HG02981 (cell line): Measurements from ENCODE around the gene PNPLA7.
"Not testable (repeated sequence)": the region's sequence is repeated elsewhere in the genome, so short reads cannot be mapped to it uniquely, and the experiment has no call there.

Experiments used
- ATAC-seq: cut with Tn5 transposase; IDR thresholded peaks from one replicate; pipeline ENCODE4 v1.9.1; 2021; ENCODE audit warnings: mild to moderate bottlenecking, moderate library complexity; ENCODE audit not compliant: unreplicated experiment

PNPLA7 gene

DNA sequence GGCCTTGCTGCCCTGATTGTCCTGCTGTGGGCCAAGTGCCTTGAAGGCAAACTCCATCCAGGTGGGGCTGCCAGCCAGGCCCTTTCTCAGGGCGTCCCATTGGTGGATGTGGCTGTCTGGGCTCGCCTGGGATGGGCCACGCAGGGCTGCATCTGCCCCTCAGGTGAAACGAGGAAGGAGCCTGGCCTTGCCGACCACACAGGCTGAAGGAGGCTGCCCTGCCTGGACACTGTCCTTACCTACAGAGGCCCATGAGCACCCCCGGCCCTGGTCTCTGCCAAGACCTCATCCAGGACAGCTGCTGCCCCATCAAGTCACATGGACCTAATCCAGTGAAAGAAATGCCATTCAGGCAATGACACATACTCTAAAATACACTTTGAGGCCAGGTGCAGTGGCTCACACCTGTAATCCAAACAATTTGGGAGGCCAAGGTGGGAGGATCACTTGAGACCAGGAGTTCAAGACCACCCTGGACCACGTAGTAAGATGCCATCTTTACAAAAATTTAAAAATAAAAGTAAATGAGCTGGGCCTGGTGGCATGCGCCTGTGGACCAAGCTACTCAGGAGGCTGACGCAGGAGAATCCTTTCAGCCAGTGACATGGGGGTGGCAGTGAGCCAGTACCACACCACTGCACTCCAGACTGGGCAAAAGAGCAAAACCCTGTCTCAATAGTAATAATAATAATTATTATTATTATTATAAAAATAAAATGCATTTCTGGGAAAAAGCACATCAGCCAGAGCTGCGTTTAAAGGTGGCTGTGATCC is 33.9 kb downstream of the PNPLA7 start:
- ATAC-seq: no peak

DNA sequence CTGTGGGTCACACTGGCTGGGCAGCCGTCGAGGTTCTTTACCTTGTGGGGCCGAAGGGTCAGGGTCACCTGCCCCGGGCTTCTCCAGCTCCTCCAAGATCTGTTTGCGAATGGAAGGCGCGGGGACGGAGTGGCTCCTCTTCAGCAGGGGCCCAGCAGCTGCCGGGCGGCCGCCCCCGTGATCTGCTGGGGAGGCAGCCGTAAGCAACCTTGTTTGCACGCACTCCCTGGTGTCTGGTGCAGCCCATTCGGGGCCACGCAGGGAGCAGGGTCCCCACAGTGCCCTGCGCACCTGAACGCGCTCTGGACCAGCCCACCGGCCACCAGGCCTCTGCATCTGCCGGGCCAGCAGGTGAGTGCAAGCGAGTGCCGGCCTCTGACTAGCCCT is 34.9 kb downstream of the PNPLA7 start:
- no peak for ATAC-seq

DNA sequence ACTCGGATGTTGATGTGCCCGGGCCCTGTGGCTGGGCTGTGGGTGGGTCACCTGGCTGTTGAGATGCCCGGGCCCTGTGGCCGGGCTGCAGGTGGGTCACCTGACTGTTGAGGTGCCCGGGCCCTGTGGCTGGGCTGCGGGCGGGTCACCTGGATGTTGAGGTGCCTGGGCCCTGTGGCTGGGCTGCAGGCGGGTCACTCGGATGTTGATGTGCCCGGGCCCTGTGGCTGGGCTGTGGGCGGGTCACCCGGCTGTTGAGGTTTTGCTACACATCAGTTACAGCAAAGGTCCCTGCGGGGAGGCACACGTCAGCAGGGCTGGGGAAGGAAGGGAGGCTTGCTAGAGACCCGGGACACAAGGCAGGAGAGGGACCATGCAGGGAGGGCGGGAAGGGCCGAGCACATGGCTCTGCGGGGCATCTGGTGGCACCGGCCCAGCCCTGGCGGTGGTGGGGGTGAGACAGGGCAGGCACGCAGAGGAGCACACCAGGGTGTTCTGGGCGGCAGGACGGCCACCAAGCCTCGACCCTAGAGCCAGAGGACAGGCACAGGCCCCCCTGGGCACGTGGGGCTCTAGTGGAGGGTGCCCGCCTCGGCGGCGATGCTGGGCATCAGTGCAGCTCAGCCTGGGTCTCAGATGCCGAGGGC is 35.4 kb downstream of the PNPLA7 start:
- no peak for ATAC-seq

DNA sequence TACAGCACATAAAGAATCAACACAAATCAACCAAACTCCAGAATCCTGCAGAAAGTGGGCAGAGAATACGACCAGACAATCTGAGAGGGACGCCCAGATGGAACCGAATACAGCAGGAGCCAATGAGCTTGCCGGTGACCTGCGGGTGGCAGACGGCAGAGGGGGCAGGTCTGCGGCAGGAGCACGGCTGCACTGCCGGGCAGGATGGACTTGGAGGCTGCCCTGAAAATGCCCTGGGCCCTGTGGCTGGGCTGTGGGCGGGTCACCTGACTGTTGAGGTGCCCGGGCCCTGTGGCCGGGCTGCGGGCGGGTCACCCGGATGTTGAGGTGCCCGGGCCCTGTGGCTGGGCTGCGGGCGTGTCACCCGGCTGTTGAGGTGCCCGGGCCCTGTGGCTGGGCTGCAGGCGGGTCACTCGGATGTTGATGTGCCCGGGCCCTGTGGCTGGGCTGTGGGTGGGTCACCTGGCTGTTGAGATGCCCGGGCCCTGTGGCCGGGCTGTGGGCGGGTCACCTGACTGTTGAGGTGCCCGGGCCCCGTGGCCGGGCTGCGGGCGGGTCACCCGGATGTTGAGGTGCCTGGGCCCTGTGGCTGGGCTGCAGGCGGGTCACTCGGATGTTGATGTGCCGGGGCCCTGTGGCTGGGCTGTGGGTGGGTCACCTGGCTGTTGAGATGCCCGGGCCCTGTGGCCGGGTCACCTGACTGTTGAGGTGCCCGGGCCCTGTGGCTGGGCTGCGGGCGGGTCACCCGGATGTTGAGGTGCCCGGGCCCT is 36.2 kb downstream of the PNPLA7 start:
- not testable (repeated sequence) for ATAC-seq

DNA sequence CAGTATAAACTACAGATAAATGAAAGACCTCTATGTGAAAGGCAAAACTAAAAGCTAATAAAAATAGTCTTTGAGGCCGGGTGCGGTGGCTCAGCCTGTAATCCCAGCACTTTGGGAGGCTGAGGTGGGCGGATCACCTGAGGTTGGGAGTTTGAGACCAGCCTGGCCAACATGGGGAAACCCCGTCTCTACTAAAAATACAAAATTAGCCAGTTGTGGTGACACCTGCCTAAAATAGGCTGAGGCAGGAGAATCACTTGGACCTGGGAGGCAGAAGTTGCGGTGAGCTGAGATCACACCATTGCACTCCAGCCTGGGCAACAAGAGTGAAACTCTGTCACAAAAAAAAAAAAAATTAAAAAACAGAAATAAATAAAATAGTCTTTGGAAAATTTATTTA is 37.1 kb downstream of the PNPLA7 start:
- not testable (repeated sequence) for ATAC-seq

DNA sequence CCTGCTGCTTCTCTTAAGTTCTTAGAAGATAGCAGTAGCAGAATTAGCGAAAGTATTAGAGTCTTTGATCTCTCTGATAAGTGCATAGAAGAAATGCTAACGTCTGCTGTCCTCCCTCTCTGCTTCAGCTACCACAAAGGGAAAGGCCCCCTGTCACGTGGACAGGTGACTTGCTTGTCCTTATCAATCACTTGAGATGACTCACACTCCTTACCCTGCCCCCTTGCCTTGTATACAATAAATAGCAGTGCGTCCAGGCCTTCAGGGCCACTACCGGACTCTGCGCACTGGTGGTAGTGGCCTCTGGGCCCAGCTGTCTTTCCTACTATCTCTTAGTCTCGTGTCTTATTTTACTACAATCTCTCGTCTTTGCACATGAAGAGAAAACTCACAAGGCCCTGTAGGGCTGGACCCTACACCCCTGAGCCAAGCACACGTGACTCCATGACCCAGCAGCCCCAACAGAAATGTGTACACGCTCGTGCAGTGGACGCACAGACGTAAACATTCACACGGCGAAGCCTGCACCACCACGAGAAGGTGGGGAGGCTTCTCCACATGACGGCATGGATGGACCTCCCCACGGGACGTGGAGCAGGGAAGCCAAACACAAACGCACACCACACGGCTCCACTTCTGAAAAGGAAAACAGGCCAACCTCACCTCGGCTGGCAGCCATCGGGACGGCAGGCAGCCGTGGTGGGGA is 38.3 kb downstream of the PNPLA7 start:
- no peak for ATAC-seq

DNA sequence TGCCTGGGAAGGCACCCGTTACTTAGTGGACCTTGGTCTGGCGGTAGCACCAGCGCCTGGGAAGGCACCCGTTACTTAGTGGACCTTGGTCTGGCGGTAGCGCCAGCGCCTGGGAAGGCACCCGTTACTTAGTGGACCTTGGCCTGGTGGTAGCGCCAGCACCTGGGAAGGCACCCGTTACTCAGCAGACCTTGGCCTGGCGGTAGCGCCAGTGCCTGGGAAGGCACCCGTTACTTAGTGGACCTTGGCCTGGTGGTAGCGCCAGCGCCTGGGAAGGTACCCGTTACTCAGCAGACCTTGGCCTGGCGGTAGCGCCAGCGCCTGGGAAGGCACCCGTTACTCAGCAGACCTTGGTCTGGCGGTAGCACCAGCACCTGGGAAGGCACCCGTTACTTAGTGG is 39.1 kb downstream of the PNPLA7 start:
- not testable (repeated sequence) for ATAC-seq

DNA sequence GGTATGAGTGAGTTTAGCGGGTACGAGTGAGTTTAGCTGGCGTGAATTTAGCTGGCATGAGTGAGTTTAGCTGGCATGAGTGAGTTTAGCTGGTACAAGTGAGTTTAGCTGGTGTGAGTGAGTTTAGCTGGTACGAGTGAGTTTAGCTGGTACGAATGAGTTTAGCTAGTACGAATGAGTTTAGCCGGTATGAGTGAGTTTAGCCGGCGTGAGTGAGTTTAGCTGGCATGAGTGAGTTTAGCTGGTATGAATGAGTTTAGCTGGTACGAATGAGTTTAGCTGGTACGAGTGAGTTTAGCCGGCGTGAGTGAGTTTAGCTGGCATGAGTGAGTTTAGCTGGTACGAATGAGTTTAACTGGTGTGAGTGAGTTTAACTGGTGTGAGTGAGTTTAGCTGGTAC is 41.0 kb downstream of the PNPLA7 start:
- no peak for ATAC-seq

DNA sequence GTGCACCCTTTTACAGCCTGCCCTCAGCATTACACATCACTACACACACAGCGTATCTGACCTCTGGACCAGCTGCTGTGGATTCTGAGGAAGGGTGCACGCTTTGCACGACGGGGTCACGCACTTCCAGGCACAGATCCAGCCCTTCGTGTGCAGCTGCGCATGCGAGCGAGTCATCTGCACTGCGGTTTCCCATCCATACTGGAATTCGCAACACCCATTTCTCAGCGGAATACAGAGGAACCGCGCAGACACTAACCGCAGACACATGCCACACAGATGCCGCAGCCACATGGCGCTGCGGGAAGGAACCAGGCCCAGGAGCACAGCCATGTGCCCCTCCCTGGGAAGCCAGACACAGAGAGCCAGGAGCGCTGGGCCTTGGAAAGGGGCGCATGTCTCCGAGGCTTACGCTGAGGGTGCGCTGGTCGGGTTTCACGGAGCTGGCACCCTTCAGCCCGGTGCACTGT is 43.5 kb downstream of the PNPLA7 start:
- ATAC-seq: no peak

DNA sequence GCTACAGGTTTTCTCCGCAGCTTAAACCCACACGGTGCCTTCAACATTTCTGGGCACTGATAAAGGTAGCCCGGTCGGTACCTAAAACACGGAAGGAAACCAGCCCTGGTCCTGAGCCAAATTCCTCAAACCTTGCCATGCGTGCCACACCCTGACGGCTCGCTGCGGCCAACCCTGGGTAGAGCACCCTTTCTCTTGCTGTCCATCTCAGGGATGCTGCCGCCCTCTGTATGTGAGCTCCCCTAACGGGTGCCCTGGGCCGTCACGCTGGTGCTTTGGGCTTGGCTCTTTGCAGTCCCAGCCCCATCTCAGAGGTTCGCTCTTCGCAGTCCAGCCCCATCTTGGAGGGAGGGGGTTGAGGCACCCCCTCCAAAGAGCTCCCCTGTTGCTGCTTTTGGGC is 43.9 kb downstream of the PNPLA7 start:
- ATAC-seq: no peak

DNA sequence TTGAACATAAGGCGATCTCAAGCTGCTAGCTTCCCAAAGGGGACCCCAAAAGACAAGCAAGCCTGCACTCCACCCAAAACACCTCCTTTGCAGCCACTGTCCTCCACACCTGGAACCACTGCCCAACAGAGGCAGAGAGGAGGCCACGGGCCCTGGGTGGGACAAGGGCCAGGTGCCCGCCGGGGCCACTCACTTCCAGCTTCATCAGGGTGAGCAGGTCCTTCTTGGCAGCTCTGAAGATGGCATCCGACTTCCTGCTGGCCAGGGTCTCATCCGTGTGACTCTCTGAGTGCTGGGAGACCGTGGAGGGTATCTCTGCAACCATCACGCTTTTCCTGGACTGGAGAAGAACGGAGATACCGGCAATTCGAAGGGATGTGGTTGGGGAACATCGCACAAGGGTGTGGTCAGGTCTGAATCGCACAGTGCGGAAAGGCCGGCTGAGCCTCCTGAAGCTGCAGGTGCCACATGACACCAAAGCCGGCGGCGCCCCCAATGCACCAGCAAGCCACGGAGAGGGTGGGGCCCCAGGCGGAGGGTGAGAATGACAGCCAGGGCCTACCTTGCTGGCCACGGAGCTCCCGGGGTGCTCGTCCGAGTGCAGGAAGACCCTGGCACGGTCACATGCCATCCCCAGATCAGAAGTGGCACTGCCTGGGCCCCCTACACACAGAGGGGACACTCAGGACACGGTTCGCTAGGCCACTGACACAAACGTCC is 44.6 kb downstream of the PNPLA7 start:
- no peak for ATAC-seq

DNA sequence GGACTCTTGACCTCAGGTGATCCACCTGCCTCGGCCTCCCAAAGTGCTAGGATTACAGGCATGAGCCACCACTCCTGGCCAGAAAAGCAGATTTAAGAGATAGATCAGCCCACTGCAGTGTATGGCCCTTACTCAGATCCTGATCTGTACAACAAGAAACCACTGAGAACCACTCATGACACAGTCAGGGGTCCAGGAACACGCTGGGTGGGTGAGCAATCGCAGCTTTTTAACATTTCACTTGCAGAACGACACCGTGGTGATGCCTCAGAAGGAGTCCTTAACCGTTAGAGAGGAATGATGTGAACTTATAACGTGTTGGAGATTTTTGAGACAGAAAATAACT is 45.8 kb downstream of the PNPLA7 start:
- no peak for ATAC-seq

DNA sequence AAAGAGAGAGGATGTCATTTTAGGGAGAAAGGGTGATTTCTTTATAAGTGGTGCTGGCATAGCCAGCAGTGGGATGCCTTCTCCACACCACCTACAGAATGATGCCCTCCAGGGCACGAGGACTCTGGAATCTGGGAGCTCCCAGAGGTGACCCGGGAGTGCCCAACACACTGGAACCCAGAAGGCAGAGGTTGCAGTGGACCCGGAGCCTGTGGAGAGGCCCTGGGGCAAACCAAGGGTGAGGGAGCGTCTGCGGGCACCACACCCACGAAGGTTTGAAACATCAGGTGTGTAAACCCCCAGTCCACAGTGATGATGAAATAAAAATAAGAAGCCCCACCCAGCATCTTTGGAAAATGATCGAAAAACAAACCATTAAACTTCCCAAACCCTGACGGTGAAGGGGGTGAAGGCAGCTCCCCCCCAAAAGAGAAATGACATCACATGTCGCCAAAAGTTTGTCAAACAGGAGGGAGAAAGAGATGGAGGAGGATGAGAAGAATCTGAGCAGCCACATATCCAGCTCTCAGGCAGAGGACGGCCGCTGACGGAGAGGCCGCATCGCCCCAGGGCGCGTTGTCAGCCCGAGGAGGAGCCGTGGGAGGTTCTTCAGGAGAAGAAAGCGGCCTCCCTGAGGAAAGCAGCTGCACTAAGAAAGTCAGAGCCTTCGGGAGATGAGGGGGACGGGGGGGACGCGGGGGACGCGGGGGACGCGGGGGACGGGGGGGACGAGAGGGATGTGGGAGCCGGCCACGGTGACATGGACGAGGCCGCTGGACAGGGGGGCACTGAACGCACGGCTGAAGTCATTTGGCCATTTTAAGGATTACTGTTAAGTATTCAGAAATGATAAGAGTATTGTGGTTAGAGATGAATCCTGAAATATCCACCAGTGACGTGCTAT is 47.9 kb downstream of the PNPLA7 start:
- no peak for ATAC-seq

DNA sequence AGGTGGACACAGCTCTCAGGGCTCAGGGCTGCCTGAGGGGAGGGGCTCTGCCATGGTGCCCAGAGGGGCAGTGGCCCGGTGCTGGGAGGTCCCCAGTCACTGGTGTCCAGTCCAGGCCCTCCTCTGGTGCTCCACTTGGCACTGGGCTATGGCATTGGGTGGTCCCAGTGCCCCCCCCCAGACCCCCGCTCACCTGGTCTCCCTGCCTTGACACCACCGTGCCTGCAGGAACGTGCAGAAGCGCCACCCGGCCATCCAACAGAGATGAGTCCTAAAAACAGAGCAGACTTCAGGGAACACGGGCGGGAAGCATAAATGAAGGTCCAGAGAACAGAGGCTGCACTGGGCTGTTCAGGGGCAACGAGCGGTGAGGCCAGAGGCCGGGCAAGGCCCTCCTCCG is 48.7 kb downstream of the PNPLA7 start:
- ATAC-seq: no peak

DNA sequence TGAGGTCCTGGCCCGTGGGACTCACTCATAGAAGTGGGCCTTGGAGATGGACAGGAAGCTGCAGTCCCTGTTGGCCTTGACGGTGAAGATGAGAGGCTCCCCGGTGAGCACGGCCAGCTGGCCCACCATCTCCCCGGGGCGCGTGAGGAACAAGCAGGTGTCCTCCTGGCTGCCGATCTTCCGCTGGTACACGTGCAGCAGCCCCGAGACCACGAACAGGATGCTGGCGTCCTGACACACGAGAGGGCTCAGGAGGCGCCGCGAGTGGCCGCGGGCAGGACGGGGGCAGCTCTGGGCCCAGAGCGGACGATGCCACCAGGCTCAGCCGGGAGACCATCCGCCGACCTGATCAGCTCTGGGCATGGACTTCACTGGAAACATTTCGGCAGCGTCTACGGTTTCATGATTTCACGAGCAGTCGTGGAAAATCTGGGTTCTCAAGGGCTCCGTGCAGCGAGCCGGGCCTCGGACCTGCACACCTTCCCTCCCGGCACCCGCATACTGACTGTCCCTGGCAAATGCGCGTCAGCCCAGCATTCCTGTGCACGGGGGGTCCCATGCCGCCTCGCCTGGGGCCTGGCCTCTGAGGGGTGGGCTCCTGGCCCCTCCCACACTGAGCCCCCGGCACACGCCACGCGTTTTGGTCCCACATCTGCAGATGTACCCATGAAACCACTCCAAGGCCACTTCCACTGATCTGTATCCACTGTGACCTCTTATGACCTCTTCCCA is 49.4 kb downstream of the PNPLA7 start:
- ATAC-seq: no peak

DNA sequence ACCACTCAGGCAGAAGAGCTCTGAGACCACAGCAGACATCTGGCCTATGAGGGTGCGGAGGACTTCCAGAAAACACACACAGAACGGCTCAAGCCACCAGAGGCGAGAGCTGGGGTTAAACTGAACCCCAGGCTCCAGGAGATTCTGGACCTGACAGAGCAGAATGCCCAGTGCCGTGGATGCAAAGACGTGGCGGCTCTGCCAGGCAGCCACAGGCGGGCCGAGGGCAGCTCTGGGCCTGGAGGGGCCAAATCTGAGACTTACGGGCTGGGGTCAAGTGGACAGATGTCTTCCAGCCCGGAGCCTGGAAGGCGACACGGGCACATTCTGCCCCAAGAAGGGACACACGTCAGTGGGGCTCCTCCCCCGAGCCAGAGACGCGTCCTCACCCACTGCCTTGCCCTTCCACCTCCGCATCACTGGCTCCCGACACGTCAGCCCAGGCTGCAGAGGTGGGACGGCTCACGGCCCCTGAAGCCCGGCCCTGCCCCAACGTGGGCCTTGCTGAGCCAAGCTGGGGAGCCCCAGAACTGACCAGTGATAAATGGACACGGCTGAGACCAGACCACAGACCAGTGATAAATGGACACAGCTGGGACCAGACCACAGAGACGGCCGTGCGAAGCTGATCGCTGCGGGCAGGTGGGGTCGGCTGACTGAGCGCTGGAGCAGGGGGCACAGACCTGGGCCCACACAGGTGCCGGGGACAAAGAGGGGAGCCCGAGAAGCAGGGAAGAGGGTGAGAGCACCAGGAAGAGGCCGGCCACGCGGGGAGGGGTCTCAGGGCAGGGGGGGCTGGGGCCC is 50.1 kb downstream of the PNPLA7 start:
- ATAC-seq: no peak

DNA sequence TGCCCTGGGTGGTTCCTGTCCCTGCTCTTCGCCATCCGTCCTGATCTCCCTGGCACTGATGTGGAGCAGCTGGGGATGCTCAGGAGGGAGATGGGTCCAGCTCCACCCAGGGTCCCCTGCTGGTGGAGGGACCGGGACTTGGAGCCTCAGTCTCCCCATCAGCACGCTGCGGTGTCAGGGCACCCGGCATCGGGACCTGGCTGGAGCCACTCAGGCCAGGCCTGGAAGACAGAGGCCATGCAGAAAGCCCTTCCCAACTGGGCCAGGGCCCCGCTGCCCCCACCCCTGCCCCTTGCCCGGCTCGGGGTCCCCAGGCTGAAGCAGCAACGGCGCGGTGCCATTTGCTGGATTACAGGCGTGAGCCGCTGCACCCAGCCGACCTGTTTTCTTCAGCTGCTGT is 50.8 kb downstream of the PNPLA7 start:
- ATAC-seq: no peak

DNA sequence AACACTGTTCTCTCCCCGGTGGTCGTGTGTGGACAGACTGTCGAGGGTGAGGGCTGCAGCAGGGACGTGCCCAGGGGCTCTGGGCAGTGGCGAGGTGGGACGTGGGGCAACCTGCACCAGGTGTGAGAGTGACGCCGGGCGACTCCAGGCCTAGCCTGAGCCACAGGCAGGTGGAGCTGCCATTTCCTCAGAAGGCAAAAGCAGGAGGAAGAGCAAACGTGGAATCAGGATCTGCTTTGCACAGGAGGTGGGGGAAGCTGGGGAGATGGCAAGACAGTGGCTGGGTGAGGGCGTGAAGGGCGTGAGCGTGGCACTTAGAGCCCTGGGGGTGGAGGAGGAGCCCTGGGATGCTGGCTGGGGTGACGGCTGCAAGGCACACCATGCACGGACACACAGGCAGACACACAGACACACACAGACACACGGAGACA is 51.5 kb downstream of the PNPLA7 start:
- ATAC-seq: no peak
